Measurements from ENCODE around the gene EIF5A.

DNA sequence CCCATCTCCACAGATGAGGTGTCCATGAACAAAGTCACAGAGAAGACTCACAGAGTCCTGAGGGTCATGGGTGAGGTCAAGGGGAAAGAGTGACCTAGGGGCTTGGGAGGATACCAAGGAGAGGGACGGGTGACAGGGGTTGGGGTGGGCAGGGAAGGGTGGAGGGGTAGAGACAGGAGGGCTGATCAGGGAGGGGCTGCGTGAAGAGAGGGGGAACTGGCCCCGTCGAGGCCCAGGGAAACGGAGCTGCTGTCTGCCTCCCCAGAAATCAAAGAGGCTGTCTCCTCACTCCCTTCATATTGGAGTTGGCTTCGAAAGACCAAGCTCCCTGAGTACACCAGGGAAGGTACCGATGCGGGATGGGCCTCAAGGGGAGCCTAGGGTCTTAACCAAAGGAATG, 48.1 kb downstream of the EIF5A start:
- TF ChIP-seq POLR2A (IDR thresholded peaks at IDR 0.05; ENCODE audit: low read length) (no peak), EP300 (IDR thresholded peaks at IDR 0.05) (no peak), BHLHE40 (IDR thresholded peaks at IDR 0.05; ENCODE audit: low read depth, low read length) (no peak), CHD2 (IDR thresholded peaks at IDR 0.05; ENCODE audit: low read length, partially characterized antibody) (no peak), CHD4 (IDR thresholded peaks at IDR 0.05; ENCODE audit: borderline replicate concordance) (no peak), ESRRA (IDR thresholded peaks at IDR 0.05; ENCODE audit: borderline replicate concordance, low read length) (no peak), POLR2AphosphoS2 (conservative IDR thresholded peaks at IDR 0.05; ENCODE audit: low read length) (no peak), HDAC2 (IDR thresholded peaks at IDR 0.05) (no peak)
- TF ChIP-seq, protein P1, sequence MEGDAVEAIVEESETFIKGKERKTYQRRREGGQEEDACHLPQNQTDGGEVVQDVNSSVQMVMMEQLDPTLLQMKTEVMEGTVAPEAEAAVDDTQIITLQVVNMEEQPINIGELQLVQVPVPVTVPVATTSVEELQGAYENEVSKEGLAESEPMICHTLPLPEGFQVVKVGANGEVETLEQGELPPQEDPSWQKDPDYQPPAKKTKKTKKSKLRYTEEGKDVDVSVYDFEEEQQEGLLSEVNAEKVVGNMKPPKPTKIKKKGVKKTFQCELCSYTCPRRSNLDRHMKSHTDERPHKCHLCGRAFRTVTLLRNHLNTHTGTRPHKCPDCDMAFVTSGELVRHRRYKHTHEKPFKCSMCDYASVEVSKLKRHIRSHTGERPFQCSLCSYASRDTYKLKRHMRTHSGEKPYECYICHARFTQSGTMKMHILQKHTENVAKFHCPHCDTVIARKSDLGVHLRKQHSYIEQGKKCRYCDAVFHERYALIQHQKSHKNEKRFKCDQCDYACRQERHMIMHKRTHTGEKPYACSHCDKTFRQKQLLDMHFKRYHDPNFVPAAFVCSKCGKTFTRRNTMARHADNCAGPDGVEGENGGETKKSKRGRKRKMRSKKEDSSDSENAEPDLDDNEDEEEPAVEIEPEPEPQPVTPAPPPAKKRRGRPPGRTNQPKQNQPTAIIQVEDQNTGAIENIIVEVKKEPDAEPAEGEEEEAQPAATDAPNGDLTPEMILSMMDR (IDR thresholded peaks at IDR 0.05), result no peak
- TF ChIP-seq, protein P2, sequence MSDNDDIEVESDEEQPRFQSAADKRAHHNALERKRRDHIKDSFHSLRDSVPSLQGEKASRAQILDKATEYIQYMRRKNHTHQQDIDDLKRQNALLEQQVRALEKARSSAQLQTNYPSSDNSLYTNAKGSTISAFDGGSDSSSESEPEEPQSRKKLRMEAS (IDR thresholded peaks at IDR 0.05), result no peak

Measured in A549 (cell line).